Mononuclear cell (primary cell): Measurements from ENCODE around the gene TRAPPC3. TPM values are rescaled to one million over a fixed set of nuclear protein-coding genes. Genes with fewer than 3 reads are reported as not detected.

Experiments used
- H3K27me3 ChIP-seq: 2 replicates; pipeline ENCODE4 v1.6.0; 2011; ENCODE audit warnings: low read length, control low read depth; ENCODE audit not compliant: insufficient read depth
- H3K4me1 ChIP-seq: 2 replicates; pipeline ENCODE4 v1.5.1; 2011; ENCODE audit warnings: mild to moderate bottlenecking, low read length, control low read depth; ENCODE audit not compliant: insufficient read depth
- H3K4me3 ChIP-seq: 2 replicates; pipeline ENCODE4 v1.5.1; 2011; ENCODE audit warnings: mild to moderate bottlenecking, low read length, moderate library complexity
- H3K9me3 ChIP-seq: 2 replicates; pipeline ENCODE4 v1.5.1; 2011; ENCODE audit warnings: low read depth, mild to moderate bottlenecking, control low read depth, low read length
- total RNA-seq: library from RNA; depleted of rRNA; stranded (reverse); fragments of >200 nt; gene quantifications from one replicate; pipeline ENCODE4 v1.2.3, GENCODE V29; 2012

Gene TRAPPC3
- total RNA-seq, 1 donor: 25.9 TPM

DNA sequence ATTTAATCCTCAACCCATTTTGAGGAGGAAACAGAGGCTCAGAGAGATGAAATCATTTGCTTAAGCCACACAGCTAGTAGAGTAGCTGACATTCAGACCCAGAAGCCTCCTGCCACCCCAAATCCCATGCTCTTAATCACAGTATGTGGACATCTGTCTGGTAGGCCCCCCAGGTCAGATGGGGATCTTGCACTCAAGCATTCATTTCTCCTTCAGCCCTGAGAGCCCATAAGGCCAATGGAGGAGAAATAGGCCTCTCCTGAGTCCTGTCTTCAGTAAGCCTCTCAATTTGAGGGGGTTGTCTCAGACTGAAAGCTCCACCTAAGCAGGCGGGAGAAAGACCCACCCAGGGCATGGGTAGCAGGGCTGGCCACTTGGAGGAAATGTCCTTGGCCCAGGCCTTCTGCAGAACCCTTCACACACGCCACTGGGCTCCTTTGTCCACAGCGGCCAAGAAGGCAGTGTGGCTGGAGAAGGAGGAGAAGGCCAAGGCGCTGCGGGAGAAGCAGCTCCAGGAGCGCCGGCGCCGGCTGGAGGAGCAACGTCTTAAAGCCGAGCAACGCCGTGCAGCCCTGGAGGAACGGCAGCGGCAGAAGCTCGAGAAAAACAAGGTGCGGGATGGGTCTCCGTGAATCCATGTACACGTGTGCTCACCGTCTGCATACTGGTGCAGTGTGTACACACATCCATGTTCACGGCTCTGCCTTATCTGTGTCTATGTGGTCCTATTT, 22.9 kb upstream of the TRAPPC3 start:
- H3K4me1 ChIP-seq: peaks cover 11% of the 10 kb centered on the region
- H3K4me3 ChIP-seq: no peak overlapping the region
- no peaks in the 10 kb centered on the region for H3K9me3 ChIP-seq
- no peaks in the 10 kb centered on the region for H3K27me3 ChIP-seq

- Histone ChIP-seq H3K27me3 (no peaks in the 10 kb centered on the region), H3K4me1 (peaks cover 18% of the 10 kb centered on the region), H3K9me3 (no peaks in the 10 kb centered on the region), H3K4me3 (no peak overlapping the region)
Observed at GRCh38 chr1:36170643-36171412, 21.5 kb upstream of the TRAPPC3 start.

GRCh38 chr1:36168514-36168913, 19.2 kb upstream of the TRAPPC3 start:
- no peak overlapping the region for H3K4me3 ChIP-seq
- peaks cover 36% of the 10 kb centered on the region for H3K4me1 ChIP-seq
- H3K9me3 ChIP-seq: no peaks in the 10 kb centered on the region
- no peaks in the 10 kb centered on the region for H3K27me3 ChIP-seq

DNA sequence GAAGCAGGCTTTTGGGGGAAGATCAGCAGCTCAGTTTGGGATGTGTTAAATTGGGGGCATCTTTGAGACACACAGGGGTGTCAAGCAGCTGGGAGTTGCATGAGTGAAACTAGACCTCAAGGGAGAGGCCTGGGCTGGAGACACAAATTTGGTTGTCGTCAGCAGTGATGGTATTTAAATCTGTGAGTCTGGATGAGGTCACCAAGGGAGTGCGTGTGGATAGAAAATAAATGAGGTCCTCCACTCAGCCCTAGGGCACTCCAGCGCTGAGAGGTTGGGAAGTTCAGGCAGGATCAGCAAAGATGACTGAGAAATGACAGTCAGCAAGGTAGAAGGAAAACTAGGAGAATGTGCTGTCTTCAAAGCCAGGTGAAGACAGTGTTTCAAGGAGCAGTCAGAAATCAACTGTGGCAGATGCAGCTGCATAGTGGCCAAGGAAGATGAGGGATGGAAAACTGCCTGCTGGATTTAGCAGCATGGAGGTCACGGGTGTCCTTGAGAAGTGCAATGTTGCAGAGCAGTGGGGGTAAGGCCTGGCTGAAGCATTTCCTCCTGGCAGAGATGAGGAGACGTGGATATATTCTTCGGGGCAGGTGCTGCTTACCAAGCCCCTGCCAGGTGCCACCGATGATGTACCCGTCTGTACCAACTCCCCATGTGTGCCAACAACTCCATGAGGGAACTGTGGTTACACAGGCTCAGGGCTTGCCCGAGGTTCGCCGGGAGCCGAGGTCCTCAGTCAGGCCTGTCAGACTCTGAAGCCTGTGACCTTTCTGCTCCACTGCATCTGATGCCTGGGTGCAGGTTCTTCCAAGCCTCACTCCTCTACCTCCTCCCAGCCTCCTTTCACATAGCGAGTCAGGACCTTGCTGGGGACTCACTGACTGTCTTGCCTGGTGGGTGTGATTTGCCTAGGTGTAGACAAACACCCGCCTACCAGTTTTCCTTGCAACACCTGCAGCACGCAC, 17.9 kb upstream of the TRAPPC3 start:
- peaks cover 45% of the 10 kb centered on the region for H3K4me1 ChIP-seq
- H3K4me3 ChIP-seq: no peak overlapping the region
- H3K9me3 ChIP-seq: no peaks in the 10 kb centered on the region
- H3K27me3 ChIP-seq: no peaks in the 10 kb centered on the region

GRCh38 chr1:36166136-36166535, 16.9 kb upstream of the TRAPPC3 start:
- H3K27me3 ChIP-seq: no peaks in the 10 kb centered on the region
- H3K4me1 ChIP-seq: peaks cover 56% of the 10 kb centered on the region
- H3K4me3 ChIP-seq: no peak overlapping the region
- H3K9me3 ChIP-seq: no peaks in the 10 kb centered on the region

GRCh38 chr1:36165145-36165544, 15.9 kb upstream of the TRAPPC3 start:
- no peaks in the 10 kb centered on the region for H3K9me3 ChIP-seq
- H3K4me3 ChIP-seq: no peak overlapping the region
- H3K4me1 ChIP-seq: peaks cover 66% of the 10 kb centered on the region
- H3K27me3 ChIP-seq: no peaks in the 10 kb centered on the region

GRCh38 chr1:36164361-36164760, 15.1 kb upstream of the TRAPPC3 start:
- H3K4me1 ChIP-seq: peaks cover 70% of the 10 kb centered on the region
- H3K9me3 ChIP-seq: no peaks in the 10 kb centered on the region
- no peaks in the 10 kb centered on the region for H3K27me3 ChIP-seq

GRCh38 chr1:36163426-36163825, 14.1 kb upstream of the TRAPPC3 start:
- H3K27me3 ChIP-seq: no peaks in the 10 kb centered on the region
- no peak overlapping the region for H3K4me3 ChIP-seq
- H3K4me1 ChIP-seq: peaks cover 79% of the 10 kb centered on the region
- H3K9me3 ChIP-seq: no peaks in the 10 kb centered on the region

More at GRCh38 chr1:36164361-36164760, 15.1 kb upstream of the TRAPPC3 start:
- H3K4me3 ChIP-seq: no peak overlapping the region

GRCh38 chr1:36162680-36163239, 13.5 kb upstream of the TRAPPC3 start:
- H3K4me3 ChIP-seq: no peak overlapping the region
- peaks cover 85% of the 10 kb centered on the region for H3K4me1 ChIP-seq
- H3K9me3 ChIP-seq: no peaks in the 10 kb centered on the region
- no peaks in the 10 kb centered on the region for H3K27me3 ChIP-seq

DNA sequence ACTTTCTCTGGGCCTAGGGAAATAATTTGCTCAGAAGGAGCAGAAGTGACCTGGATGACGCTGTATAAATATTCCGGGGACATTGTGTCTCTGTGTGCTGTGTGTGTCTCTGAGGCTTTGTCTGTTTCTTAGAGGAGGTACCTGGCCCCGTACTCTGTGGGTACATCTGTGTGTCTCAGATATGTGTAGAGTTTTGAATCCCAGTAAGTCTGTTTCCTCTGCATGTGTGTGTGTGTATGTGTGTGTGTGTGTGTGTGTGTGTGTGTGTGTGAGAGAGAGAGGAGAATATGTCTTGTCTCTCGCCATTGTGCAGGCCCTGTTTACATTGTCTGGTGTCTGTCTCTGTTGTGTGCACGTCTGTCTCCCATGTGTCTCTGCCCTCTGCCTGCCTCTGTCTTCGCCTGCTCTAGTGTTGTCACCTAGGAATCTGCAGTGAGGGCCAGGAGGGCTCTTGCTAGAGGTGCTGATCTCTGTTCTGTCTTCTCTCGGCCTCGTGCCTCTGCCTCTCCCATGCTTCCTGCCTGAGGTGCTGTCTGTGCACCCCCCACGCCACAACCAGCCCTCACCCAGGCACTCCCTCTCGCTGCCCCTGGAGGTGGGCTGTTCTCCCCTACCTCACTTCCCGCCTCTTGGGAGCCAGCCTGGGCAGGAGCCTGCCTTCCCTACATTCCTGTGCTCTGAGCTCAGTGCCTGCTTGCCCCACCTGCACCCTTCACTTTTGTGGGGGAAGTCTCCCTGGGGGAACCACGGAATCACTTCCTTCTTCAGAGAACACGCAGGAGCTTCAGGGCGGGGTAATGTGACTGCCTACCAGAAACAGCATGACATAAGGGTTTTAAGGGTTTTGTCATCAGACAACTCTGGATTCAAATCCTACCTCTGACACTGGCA, 12.6 kb upstream of the TRAPPC3 start:
- no peaks in the 10 kb centered on the region for H3K27me3 ChIP-seq
- H3K4me1 ChIP-seq: peaks cover 84% of the 10 kb centered on the region
- peak overlapping the region; percentile 31 for H3K4me3 ChIP-seq
- no peaks in the 10 kb centered on the region for H3K9me3 ChIP-seq

DNA sequence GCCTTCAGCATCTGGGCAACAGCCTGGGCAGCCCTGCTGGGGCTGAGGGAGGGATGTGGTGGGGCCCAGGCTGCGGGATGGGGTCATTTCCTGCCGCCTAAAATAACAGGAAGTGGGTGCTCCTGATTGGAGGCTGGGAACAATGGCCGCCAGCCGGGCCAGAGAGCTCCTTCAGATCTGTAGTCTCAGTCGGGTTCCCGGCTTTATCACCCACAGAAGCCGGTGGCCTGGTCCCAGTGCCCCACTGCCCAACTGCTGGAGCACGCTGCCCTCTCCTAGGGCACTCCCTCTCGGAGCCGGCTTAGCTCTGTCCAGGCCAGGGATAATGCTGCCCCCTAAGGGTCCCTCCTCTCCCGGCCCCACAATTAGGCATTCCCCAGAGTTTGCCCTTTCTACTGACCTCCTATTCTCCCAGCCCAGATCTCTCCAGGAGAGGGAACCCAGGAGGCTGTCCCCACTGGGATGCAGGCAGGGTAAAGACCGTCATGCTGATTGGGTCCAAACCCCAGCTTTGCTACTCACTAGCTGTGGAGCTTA, 11.7 kb upstream of the TRAPPC3 start:
- H3K9me3 ChIP-seq: no peaks in the 10 kb centered on the region
- H3K4me3 ChIP-seq: peak overlapping the region; percentile 31
- H3K4me1 ChIP-seq: peaks cover 81% of the 10 kb centered on the region
- no peaks in the 10 kb centered on the region for H3K27me3 ChIP-seq

DNA sequence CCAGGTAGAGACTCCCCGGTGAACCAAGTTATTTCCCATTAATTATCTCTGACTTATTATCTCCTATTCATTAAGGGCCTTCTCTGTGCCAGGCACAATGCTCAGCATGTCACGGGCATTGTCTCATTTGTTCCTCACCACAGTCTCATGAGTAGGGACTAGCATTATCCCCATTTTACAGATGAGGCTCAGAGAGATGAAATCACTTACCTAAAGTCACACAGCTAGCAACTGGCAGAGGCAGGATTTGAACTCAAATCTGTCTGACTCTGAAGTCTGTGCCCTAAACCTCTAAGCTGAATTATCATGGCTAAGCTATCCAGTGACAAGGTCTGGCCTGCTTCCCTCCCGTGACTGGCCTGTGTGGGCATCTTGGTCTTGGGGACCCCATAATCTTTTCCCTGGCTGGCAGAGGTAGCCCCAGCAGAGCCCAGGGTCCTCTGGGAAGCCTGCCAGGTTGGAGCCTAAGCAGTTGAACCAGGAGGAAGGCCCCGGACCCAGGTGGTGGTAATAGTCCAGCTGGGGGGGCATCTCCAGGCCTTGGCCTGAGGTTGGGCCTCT, 11.2 kb upstream of the TRAPPC3 start:
- H3K4me3 ChIP-seq: peak overlapping the region; percentile 31

DNA sequence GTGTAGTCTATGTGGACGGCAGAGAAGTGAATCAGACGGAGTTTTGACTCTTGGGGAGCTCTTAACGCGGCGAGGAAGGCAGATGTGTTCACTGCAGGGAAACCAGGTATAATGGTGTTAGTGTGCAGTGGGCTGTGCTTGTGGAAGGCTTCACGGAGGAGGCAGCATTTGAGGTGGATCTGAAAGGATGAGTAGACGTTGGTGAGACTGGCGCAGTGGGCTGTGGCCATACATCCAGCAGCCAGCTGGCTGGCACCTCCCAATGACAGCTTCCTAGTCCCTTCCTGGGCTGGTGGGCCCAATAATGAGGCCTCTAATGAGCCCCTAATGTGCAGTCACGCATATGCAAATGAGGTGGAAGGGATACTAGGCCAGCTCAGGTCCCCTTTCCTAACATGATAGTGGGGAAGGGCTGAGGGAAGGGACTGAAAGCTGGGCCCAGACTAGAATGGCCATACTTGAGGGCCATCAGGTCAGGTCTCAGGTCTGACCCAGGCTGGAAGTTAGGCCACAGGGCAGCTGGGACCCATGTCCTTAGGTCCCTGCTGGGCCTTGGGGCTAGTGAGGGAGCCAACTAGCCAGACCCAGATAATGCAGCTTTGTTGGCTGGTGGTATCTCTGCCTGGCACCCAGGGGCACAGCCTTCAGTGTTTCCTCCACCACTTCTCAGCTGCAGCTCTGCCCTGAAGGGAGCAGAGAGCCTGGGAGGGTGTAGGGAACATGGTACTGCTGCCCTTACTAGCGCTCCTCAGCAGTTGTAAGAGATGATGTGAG, 10.5 kb upstream of the TRAPPC3 start:
- Histone ChIP-seq H3K4me1 (peaks cover 77% of the 10 kb centered on the region), H3K9me3 (no peaks in the 10 kb centered on the region), H3K4me3 (no peak overlapping the region), H3K27me3 (no peaks in the 10 kb centered on the region)

More for the DNA sequence above, 11.2 kb upstream of the TRAPPC3 start:
- H3K4me1 ChIP-seq: peaks cover 76% of the 10 kb centered on the region
- no peaks in the 10 kb centered on the region for H3K27me3 ChIP-seq
- H3K9me3 ChIP-seq: no peaks in the 10 kb centered on the region
